Fibroblast of skin of left quadriceps (primary cell): ENCODE data around the gene PML.

ENCODE experiments used
- DNase-seq, 2 experiments: peaks; one replicate each; pipeline ENCODE4 v3.0.0-alpha.2; 2013; ENCODE audit warnings: low read depth in 2 of 2

PML gene, protein sequence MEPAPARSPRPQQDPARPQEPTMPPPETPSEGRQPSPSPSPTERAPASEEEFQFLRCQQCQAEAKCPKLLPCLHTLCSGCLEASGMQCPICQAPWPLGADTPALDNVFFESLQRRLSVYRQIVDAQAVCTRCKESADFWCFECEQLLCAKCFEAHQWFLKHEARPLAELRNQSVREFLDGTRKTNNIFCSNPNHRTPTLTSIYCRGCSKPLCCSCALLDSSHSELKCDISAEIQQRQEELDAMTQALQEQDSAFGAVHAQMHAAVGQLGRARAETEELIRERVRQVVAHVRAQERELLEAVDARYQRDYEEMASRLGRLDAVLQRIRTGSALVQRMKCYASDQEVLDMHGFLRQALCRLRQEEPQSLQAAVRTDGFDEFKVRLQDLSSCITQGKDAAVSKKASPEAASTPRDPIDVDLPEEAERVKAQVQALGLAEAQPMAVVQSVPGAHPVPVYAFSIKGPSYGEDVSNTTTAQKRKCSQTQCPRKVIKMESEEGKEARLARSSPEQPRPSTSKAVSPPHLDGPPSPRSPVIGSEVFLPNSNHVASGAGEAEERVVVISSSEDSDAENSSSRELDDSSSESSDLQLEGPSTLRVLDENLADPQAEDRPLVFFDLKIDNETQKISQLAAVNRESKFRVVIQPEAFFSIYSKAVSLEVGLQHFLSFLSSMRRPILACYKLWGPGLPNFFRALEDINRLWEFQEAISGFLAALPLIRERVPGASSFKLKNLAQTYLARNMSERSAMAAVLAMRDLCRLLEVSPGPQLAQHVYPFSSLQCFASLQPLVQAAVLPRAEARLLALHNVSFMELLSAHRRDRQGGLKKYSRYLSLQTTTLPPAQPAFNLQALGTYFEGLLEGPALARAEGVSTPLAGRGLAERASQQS

GRCh38 chr15:73994413-73994883 is at the start of gene PML:
Gene PML (plus strand): TSS chr15:73994716. CDS start chr15:73994813, 97 bp downstream.
- peak; percentile 82 to 85 for DNase-seq

GRCh38 chr15:73945130-73945508 is 49.4 kb upstream of the PML start:
- DNase-seq: no peak

DNA sequence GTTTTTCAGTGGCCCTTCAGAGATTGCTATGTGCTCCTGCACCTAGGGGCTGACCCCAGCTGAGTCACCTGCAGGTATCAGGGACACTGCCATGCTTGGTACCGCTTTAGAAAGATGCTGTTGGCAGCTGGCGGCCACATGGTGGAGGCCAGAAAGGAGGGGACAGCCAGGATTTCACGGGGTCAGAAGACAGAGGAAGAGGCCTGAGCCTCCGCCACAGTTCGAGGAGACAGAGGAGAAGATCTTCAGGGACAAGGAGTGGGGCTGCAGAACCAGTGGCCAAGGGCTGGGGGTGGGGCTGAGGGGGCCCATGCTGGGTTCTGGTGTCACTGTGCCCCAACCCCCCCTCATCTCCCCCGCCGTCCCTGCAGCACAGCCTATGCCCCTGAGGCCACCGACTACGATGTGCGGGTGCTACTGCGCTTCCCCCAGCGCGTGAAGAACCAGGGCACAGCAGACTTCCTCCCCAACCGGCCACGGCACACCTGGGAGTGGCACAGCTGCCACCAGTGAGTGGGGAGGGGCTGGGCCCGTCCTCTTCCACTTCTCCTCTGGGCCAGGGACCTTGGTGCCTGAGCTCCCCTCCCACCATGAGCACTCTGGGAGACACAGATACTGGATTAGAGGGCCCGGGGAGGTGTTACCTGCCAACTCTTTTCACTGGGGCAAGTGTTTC is 48.3 kb upstream of the PML start:
- no peak for DNase-seq

GRCh38 chr15:73946795-73947370 is 47.6 kb upstream of the PML start:
- DNase-seq: no peak

DNA sequence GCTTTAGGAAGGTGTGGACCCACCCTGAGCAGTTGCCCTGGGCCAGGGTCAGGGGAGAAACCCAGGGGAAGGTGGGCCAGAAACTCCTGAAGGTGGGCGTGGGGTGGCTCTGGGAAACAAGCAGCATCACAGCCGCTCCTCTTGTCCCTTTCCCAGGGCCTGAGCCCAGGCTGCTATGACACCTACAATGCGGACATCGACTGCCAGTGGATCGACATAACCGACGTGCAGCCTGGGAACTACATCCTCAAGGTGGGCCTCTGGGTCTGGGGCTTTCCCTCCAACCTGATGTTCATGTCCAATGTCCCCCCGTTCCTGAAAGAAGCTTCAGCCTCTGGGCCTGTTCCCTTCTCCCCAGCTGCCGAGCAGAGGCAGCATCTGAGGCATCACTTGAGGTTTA is 46.9 kb upstream of the PML start:
- no peak for DNase-seq

- DNase-seq: no peak
These were observed 46.1 kb upstream of the PML start for GRCh38 chr15:73948396-73948795.

- DNase-seq: no peak
These were observed 45.5 kb upstream of the PML start for GRCh38 chr15:73948982-73949381.

DNA sequence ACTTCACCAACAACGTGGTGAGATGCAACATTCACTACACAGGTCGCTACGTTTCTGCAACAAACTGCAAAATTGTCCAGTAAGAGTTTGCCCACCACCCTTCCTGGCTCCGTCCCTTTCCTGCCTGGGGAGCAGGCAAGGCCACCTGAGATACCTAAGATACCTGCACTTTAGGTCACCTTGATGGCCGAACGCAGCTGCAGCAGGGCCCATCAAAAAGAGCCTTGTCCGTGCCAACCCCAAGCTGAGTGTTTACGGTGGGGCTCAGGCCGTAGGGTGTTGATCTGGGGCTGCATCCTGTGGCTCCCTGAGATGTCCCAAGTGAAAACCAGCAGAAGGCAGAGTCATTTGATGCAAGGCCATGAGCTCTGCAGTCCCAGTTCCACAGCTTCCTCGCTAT is 45.0 kb upstream of the PML start:
- DNase-seq: no peak

GRCh38 chr15:73950479-73950830 is 44.1 kb upstream of the PML start:
- no peak for DNase-seq

GRCh38 chr15:73950831-73951561 is 43.5 kb upstream of the PML start:
- DNase-seq: peak; percentile 76 to 81

GRCh38 chr15:73951601-73952000 is 42.9 kb upstream of the PML start:
- DNase-seq: no peak

DNA sequence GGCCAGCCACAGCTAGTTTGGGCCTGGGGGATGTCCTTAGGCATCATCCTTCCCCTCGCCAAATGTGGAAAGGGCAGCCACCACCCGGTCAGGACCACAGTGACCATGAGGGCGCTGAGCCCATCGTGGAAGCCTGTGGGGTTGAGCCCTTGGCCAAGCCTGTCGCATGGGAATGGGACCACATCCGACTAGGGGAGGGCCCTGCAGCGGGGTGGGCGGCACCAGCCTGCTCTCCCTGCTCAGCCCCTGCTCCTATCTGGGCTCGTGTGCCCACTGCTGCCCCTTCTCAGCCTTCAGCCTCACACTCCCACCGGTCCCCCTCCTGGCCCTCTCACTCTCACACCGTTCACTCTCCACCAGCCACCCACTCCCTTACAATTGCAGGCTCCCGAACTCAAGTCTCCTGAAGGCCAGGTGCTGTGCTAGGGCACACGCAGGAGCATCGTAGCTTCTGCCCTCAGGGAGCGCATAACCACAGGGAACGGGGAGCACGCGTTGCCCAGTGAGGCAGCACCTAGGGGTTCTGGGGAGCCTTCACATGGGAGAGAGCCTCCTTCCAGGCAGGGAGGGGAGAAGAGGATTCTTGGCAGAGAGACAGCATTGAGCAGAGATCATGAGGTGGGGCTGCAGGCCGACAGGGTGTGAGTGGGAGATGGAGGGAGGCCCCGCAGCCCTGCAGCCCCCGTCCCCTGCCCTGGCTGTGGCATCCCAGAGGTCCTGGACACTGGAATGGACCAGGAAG is 42.2 kb upstream of the PML start:
- no peak for DNase-seq

DNA sequence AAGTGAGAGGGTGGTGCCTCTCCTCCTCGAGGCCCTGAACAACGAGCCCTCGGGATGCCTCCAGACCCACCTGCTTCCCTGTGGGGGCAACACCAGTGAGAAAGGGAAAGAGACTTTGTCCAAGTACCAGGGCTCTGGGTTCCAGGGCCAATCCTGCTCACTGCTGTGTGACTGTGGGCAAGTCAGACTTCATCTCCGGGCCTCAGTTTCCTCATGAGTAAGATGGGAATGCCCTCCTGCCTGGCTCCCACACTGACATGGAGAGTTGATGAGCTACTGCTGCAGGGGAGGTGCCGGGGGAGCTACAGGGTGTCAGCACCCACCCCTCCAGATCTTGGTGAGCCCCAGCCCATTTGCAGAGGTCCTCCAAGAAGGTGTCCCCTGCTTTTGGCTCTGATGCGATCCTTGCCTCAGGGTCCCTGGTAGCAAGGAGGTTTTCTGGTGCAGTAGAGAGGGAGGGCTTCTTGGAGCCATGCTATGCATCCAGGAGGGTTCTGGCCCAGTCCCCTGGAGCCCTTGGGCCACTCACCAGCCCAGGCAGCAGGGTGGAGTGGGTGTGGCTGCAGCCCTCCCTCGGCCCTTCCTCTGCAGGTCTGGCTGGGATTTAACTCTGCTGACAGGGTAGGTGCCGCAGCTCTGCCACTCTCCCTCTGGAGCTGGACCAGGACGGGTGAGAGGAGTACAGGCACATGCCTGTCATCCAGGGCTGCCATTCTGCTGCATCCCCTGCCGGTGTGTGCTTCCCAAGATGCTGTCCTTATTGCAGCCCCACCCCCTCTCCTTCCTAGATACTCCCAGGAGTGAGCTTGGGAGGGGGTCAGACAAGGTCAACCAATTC is 41.4 kb upstream of the PML start:
- DNase-seq: no peak

- DNase-seq: no peak
These were observed 40.0 kb upstream of the PML start for GRCh38 chr15:73954188-73955145.

DNA sequence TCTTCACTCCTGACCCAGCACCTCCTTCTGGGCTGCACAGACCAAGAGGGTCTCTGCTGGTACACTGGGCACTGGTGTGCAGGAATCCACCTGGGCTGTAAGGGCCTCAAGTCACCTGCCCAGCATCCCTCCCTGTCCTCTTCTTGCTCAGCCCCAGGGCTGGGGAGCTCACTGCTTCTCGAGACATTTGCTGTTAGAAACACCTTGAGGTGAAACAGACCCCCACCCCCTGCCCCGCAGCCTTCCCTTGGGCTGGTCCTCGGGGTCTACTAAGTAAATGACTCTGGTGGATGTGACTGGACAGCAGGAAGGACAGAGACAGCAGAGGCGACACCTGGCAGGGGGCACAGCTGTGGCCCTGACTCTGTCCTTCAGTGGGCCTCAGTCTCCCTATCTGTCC is 39.2 kb upstream of the PML start:
- DNase-seq: no peak

DNA sequence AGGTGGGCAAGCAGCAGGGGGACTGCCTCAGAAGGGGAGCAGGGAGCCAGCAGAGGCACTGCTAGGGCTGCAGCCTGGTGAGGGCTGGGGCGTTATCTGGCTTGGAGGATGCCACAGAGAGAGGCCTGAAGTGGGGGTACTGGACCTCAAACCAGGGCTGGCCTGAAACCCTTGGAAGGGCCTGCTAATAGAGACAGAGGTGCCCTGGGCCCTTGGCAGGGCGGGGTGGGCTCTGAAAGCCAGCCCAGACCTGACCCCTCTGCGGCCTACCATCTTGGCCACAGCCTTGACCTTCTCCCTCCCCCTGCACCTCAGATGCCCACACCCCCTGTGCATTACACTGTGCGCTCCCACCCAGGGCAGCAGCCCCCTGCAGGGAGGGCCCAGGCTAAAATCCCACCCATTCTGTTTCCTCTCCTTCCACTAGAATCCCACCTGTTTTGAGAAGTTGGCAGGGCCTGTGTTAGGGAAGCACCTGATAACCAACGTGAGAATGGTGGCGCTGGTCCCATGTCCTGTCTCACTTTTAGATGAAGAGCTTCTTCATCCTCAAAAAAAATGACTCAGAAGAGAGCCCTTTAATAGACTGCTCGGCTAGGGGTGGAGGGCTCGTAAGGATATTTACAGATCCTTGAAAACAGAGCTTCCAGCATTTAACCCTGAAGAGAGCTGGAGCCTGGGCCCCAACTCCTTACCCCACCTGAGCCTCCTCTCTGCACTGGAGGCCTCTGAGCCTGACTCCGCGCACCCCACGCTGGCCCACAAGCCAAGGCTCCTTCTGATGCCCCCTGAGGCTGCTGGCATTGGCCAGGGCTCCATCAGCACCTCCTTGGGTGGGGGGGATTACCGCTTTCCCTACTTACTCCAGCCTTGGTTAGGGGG is 38.4 kb upstream of the PML start:
- DNase-seq: no peak

- DNase-seq: peak; percentile 42 to 56
These were observed 37.8 kb upstream of the PML start for GRCh38 chr15:73956743-73957135.
